Lower leg skin (tissue), 4 donors: Measurements from ENCODE around the gene BIK. TPM values are rescaled to one million over a fixed set of nuclear protein-coding genes. Genes with fewer than 3 reads are reported as not detected.
A peak's percentile ranks its signal among the peaks of the same experiment; 100 is the strongest.

Experiments
- DNase-seq, 2 donors: peaks; one replicate each; pipeline ENCODE4 v3.0.0-alpha.2; 2019; ENCODE audit warnings: low spot score in 2 of 2
- H3K4me3 ChIP-seq: fragments of 200-600 bp; sonication (generic); 2 replicates; pipeline ENCODE4 v1.5.1; 2017; ENCODE audit warnings: mild to moderate bottlenecking, low read depth; ENCODE audit not compliant: poor library complexity, severe bottlenecking
- POLR2A ChIP-seq, 2 donors: fragments of 450-650 bp; IDR thresholded peaks; one replicate each; pipeline ENCODE4 v1.6.1; 2016 to 2017; ENCODE audit warnings: antibody characterized with exemption in 2 of 2, mild to moderate bottlenecking in 1 of 2, moderate library complexity in 1 of 2
- WGBS, 2 donors: methylation state at CpG; one replicate each; pipeline ENCODE4 v1.1.5; 2018; 5-methylcytosine and 5-hydroxymethylcytosine counted together
- intact Hi-C: fragments of 100-400 bp; cut with DNase I; formaldehyde crosslinking; loops from one replicate; pipeline ENCODE4 v1.15.0; 2023; ENCODE audit warnings: low total_unique reads
- total RNA-seq, 4 donors: library from RNA; depleted of rRNA; stranded (reverse); fragments of >200 nt; gene quantifications; one replicate each; pipeline ENCODE4 v1.1.0, GENCODE V29; 2016
- TF ChIP-seq, protein P1 (sequence below), 3 donors: fragments of 450-650 bp; IDR thresholded peaks; one replicate each; pipeline ENCODE4 v1.5.1; 2016; ENCODE audit warnings: antibody characterized with exemption in 3 of 3, mild to moderate bottlenecking in 3 of 3, moderate library complexity in 2 of 3

Gene BIK
- total RNA-seq, 4 donors from 2014 or later: 2.6 to 12.6 (median 9.5) TPM

- TF ChIP-seq, protein P1, sequence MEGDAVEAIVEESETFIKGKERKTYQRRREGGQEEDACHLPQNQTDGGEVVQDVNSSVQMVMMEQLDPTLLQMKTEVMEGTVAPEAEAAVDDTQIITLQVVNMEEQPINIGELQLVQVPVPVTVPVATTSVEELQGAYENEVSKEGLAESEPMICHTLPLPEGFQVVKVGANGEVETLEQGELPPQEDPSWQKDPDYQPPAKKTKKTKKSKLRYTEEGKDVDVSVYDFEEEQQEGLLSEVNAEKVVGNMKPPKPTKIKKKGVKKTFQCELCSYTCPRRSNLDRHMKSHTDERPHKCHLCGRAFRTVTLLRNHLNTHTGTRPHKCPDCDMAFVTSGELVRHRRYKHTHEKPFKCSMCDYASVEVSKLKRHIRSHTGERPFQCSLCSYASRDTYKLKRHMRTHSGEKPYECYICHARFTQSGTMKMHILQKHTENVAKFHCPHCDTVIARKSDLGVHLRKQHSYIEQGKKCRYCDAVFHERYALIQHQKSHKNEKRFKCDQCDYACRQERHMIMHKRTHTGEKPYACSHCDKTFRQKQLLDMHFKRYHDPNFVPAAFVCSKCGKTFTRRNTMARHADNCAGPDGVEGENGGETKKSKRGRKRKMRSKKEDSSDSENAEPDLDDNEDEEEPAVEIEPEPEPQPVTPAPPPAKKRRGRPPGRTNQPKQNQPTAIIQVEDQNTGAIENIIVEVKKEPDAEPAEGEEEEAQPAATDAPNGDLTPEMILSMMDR (IDR thresholded peaks at IDR 0.05): no peak
- no peak for TF ChIP-seq POLR2A (IDR thresholded peaks at IDR 0.05)
- intact Hi-C loops: loop anchor here (10.0 kb wide), 1 partner anchor 304 kb away; no protein-coding TSS in a partner anchor
- peak; percentile 76 to 96 for DNase-seq
Measured at GRCh38 chr22:43088984-43089717, 21.4 kb upstream of the BIK start, which contains the start of gene TTLL1. TTLL1 (minus strand) TSS chr22:43089391; CDS start chr22:43075586, 13,805 bp downstream.

GRCh38 chr22:43090130-43090789 lies 20.3 kb upstream of the BIK start:
- TF ChIP-seq, protein P1 (IDR thresholded peaks at IDR 0.05): no peak
- no peak for TF ChIP-seq POLR2A (IDR thresholded peaks at IDR 0.05)
- intact Hi-C loops: loop anchor here (5.0 kb wide), 1 partner anchor 428 kb away; no protein-coding TSS in a partner anchor
- no peak overlapping the region for H3K4me3 ChIP-seq
- DNase-seq: peak; percentile 69 to 91
- WGBS, 2 donors: 36 to 39% methylated on average over 6 of the region's 6 CpGs

More at GRCh38 chr22:43088984-43089717, 21.4 kb upstream of the BIK start, which contains the start of gene TTLL1:
- peak within 1 kb of the TSS; percentile 48 for H3K4me3 ChIP-seq
- 5 to 7% methylated on average over 35 to 41 of the region's 64 CpGs for WGBS, 2 donors

GRCh38 chr22:43092085-43092484 lies 18.5 kb upstream of the BIK start:
- 73 to 82% methylated on average over 9 of the region's 9 CpGs for WGBS, 2 donors
- intact Hi-C loops: loop anchor here (5.0 kb wide), 1 partner anchor 430 kb away; no protein-coding TSS in a partner anchor
- DNase-seq: no peak
- TF ChIP-seq POLR2A (IDR thresholded peaks at IDR 0.05): no peak
- TF ChIP-seq, protein P1 (IDR thresholded peaks at IDR 0.05): no peak
- no peak overlapping the region for H3K4me3 ChIP-seq

- 43 to 54% methylated on average over 7 of the region's 7 CpGs for WGBS, 2 donors
- no peak overlapping the region for H3K4me3 ChIP-seq
- no peak for TF ChIP-seq POLR2A (IDR thresholded peaks at IDR 0.05)
- TF ChIP-seq, protein P1 (IDR thresholded peaks at IDR 0.05): no peak
- intact Hi-C loops: loop anchor here (5.0 kb wide), 1 partner anchor 432 kb away; no protein-coding TSS in a partner anchor
- no peak for DNase-seq
Measured at GRCh38 chr22:43094085-43094484, 16.5 kb upstream of the BIK start.

- intact Hi-C loops: loop anchor here (5.0 kb wide), 1 partner anchor 432 kb away; no protein-coding TSS in a partner anchor
Measured at GRCh38 chr22:43094551-43094950, 16.0 kb upstream of the BIK start.

More at GRCh38 chr22:43094551-43094950, 16.0 kb upstream of the BIK start:
- DNase-seq: no peak
- H3K4me3 ChIP-seq: no peak overlapping the region
- 41% methylated on average over 4 of the region's 4 CpGs for WGBS, 2 donors
- TF ChIP-seq, protein P1 (IDR thresholded peaks at IDR 0.05): no peak
- TF ChIP-seq POLR2A (IDR thresholded peaks at IDR 0.05): no peak
